SJCRH30 (cell line): ENCODE data around the gene GCH1. TPM values are rescaled to one million over a fixed set of nuclear protein-coding genes. Genes with fewer than 3 reads are reported as not detected.

Experiments used
- DNase-seq, 2 experiments: peaks; one replicate each; pipeline ENCODE4 v3.0.0-alpha.2; 2015 to 2020
- H3K27ac ChIP-seq: fragments of 250-450 bp; sonication (Bioruptor Pico); 2 replicates; pipeline ENCODE4 v1.5.1; 2020; ENCODE audit warnings: mild to moderate bottlenecking, moderate library complexity
- H3K27me3 ChIP-seq: fragments of 250-450 bp; sonication (Bioruptor Pico); 2 replicates; pipeline ENCODE4 v1.5.1; 2020; ENCODE audit warnings: mild to moderate bottlenecking, moderate library complexity
- H3K36me3 ChIP-seq: fragments of 250-450 bp; sonication (Bioruptor Pico); 2 replicates; pipeline ENCODE4 v1.5.1; 2020; ENCODE audit warnings: mild to moderate bottlenecking, moderate library complexity
- H3K4me1 ChIP-seq: fragments of 250-450 bp; sonication (Bioruptor Pico); 2 replicates; pipeline ENCODE4 v1.5.1; 2020; ENCODE audit warnings: mild to moderate bottlenecking, moderate library complexity
- H3K4me3 ChIP-seq: fragments of 250-450 bp; sonication (Bioruptor Pico); 2 replicates; pipeline ENCODE4 v1.5.1; 2020; ENCODE audit warnings: mild to moderate bottlenecking, moderate library complexity
- H3K9me3 ChIP-seq: fragments of 250-450 bp; sonication (Bioruptor Pico); replicated peaks from 2 replicates; pipeline ENCODE4 v1.5.1; 2020; ENCODE audit warnings: mild to moderate bottlenecking, moderate library complexity
- total RNA-seq: library from RNA; depleted of rRNA; stranded (reverse); fragments of >200 nt; shearing (Covaris generic); gene quantifications from 2 replicates; pipeline ENCODE4 v1.2.3, GENCODE V29; 2014; rRNA removed

Gene GCH1, protein sequence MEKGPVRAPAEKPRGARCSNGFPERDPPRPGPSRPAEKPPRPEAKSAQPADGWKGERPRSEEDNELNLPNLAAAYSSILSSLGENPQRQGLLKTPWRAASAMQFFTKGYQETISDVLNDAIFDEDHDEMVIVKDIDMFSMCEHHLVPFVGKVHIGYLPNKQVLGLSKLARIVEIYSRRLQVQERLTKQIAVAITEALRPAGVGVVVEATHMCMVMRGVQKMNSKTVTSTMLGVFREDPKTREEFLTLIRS
- total RNA-seq: 3.0 and 3.4 TPM in 2 replicates

DNA sequence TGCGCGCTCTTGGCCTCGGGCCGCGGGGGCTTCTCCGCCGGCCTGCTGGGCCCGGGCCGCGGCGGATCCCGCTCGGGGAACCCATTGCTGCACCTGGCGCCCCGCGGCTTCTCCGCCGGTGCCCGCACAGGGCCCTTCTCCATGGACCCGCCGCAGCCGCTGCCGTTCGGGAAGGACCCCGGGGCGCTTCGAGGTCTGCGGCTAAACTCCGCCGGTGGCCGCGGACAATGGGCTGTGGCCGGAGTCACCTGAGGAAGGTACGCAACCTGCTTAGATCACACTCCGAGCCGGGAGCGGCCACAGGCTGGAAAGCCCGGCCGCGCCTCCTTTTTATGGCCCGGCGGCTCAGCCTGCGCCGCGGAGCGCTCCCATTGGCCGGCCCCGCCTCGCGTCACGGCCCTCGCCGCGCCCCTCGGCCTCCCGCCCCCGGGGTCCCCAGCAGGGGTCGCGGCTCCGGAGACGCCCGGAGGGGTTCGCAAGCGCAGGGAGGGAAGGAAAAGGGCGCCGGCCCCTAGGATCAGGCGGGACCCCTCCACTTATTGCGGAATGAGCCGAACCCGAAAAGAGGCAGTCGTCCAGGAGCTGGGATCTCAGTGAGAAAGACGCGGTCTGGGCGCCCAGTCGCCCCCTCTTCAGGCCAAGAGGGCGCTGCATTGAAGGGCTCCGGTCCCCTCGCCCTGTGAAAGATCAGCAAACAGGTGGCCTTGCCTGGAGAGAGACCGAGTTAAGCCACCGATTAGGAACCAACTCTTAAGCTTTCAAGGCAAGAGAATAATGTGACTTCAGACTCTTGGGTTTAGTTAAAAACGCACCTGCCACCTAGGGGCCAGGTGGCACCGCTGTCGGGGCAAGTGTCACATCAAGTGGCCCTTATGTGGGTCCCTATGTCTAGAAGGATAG is at the start of gene GCH1:
GCH1 (minus strand) TSS at position 306 of the 900 bp plus-strand sequence; CDS start at position 143, 163 bp downstream.
- H3K27me3 ChIP-seq: no peaks in the 10 kb centered on the region
- no peaks in the 10 kb centered on the region for H3K36me3 ChIP-seq
- peak; percentile 52 to 77 for DNase-seq
- H3K4me1 ChIP-seq: peaks cover 4% of the 10 kb centered on the region; the same call in 1 of the 2 replicates
- H3K9me3 ChIP-seq: no peaks in the 10 kb centered on the region
- H3K27ac ChIP-seq: no peak within 1 kb of the TSS
- H3K4me3 ChIP-seq: peak within 1 kb of the TSS; percentile 76

GRCh38 chr14:54947230-54947629 is 44.6 kb upstream of the GCH1 start:
- DNase-seq: no peak
- H3K36me3 ChIP-seq: peaks cover 34% of the 10 kb centered on the region
- no peaks in the 10 kb centered on the region for H3K27me3 ChIP-seq
- no peak overlapping the region for H3K27ac ChIP-seq
- H3K4me3 ChIP-seq: no peak overlapping the region
- no peaks in the 10 kb centered on the region for H3K9me3 ChIP-seq
- H3K4me1 ChIP-seq: no peaks in the 10 kb centered on the region

GRCh38 chr14:54946500-54946899 is 43.9 kb upstream of the GCH1 start:
- Histone ChIP-seq H3K36me3 (peaks cover 34% of the 10 kb centered on the region), H3K27ac (no peak overlapping the region), H3K27me3 (no peaks in the 10 kb centered on the region), H3K4me3 (no peak overlapping the region), H3K9me3 (no peaks in the 10 kb centered on the region), H3K4me1 (no peaks in the 10 kb centered on the region)
- no peak for DNase-seq

DNA sequence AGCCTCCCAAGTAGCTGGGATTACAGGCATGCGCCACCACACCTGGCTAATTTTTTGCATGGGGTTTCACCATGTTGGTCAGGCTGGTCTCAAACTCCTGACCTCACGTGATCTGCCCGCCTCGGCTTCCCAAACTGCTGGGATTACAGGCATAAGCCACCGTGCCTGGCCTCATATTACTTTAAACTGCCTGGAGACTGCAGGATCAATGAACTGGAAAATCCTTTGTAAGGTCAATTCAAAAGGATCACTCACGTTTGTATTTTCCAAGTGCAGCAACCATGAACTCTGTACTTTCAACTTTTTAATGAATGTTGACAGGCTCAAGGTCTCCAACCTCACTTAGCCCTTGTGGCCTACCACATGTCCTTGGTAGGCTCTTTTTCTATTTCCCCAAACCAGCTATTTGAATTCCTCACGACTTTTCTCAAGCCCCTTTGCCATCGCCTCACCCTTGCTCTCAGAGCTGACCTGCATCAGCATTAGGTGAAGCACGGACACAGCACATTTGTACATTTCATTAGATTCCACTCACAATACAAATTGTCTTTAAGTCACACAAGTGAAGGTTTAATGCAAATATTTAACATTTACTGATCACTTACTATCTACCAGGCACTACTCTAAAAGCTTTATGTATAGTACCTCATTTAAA is 42.2 kb upstream of the GCH1 start:
- no peak for DNase-seq
- H3K27ac ChIP-seq: no peak overlapping the region
- H3K4me3 ChIP-seq: no peak overlapping the region
- no peaks in the 10 kb centered on the region for H3K9me3 ChIP-seq
- no peaks in the 10 kb centered on the region for H3K4me1 ChIP-seq
- H3K27me3 ChIP-seq: no peaks in the 10 kb centered on the region
- peaks cover 39% of the 10 kb centered on the region for H3K36me3 ChIP-seq

GRCh38 chr14:54942913-54943312 is 40.3 kb upstream of the GCH1 start:
- DNase-seq: no peak
- no peaks in the 10 kb centered on the region for H3K27me3 ChIP-seq
- H3K27ac ChIP-seq: no peak overlapping the region
- no peaks in the 10 kb centered on the region for H3K4me1 ChIP-seq
- no peak overlapping the region for H3K4me3 ChIP-seq
- peaks cover 45% of the 10 kb centered on the region for H3K36me3 ChIP-seq
- no peaks in the 10 kb centered on the region for H3K9me3 ChIP-seq

DNA sequence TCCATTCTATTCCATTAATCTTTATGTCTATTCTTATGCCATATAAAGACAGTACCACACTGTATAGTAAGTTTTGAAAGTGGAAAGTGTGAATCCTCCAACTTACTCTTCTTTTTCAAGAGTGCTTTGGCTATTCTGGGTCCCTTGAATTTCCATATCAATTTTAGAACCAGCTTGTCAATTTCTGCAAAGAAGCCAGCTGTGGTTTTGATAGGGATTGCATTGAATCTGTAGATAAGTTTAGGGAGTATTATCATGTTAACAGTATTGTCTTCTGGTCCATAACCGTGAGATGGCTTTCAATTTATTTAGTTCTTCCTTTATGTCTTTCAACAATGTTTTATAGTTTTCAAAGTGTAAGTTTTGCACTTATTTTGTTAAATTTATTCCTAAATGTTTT is 34.2 kb upstream of the GCH1 start:
- DNase-seq: no peak
- H3K27ac ChIP-seq: no peak overlapping the region
- H3K9me3 ChIP-seq: no peaks in the 10 kb centered on the region
- no peak overlapping the region for H3K4me3 ChIP-seq
- no peaks in the 10 kb centered on the region for H3K27me3 ChIP-seq
- peaks cover 19% of the 10 kb centered on the region for H3K36me3 ChIP-seq
- no peaks in the 10 kb centered on the region for H3K4me1 ChIP-seq

GRCh38 chr14:54935958-54936357 is 33.3 kb upstream of the GCH1 start:
- no peak overlapping the region for H3K4me3 ChIP-seq
- no peaks in the 10 kb centered on the region for H3K4me1 ChIP-seq
- no peaks in the 10 kb centered on the region for H3K27me3 ChIP-seq
- H3K27ac ChIP-seq: no peak overlapping the region
- no peaks in the 10 kb centered on the region for H3K9me3 ChIP-seq
- H3K36me3 ChIP-seq: peaks cover 19% of the 10 kb centered on the region
- no peak for DNase-seq

DNA sequence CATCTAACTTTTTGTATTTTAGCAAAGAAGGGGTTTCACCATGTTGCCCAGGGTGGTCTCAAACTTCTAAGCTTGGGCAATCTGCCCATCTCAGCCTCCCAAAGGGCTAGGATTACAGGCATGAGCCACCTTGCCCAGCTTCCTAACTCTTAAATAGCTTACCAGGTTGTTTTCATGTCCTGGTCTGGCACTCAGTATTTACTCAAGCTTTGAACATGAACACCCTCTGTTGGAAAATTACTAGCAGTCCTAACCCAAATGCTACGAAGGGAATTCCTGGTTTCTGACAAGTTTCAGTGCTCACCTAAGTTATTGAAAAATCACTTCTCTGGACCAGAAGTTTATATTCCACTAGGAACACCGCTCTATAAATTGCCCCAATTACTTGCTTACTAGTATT is 32.5 kb upstream of the GCH1 start:
- DNase-seq: no peak
- Histone ChIP-seq H3K9me3 (no peaks in the 10 kb centered on the region), H3K4me3 (no peak overlapping the region), H3K4me1 (no peaks in the 10 kb centered on the region), H3K27me3 (no peaks in the 10 kb centered on the region), H3K27ac (no peak overlapping the region), H3K36me3 (peaks cover 16% of the 10 kb centered on the region)

- no peak overlapping the region for H3K27ac ChIP-seq
- H3K4me1 ChIP-seq: no peaks in the 10 kb centered on the region
- no peak for DNase-seq
- H3K9me3 ChIP-seq: no peaks in the 10 kb centered on the region
- no peak overlapping the region for H3K4me3 ChIP-seq
- H3K36me3 ChIP-seq: peaks cover 1% of the 10 kb centered on the region; the same call in 1 of the 2 replicates
- H3K27me3 ChIP-seq: no peaks in the 10 kb centered on the region
Measured at GRCh38 chr14:54933006-54933405, 30.4 kb upstream of the GCH1 start.

DNA sequence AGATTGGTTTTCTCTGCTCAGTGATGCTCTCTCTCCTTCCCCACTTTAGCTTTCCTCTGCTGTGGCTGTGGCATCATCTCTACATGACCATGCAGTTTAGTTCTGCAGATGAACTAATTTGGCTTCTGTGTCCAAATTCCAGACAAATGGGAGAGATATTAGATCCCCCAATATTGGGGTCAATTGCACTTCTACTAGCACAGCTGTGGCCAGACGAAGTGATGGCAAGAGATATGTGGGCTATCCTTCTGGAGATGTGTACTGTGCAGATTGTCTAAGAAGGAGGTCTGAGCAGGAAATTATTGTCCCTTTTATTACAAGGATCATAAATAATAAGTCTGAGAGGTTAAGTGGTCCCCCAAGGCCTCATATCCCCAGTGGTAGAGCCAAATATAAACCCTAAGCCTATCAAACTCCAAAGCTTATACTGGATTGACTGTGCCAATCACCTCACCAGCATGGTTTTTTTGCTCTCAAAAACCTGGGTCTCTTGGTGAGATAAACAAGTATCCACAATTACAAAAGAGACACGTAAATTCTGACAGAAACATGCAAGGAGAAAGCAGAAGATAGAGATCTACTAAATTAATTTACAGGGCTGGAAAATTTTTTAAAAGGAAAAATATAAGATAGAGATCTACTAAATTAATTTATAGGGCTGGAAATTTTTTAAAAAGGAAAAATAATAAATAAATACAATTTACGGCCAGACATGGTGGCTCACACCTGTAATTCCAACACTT is 29.1 kb upstream of the GCH1 start:
- DNase-seq: no peak
- H3K27ac ChIP-seq: no peak overlapping the region
- no peak overlapping the region for H3K4me3 ChIP-seq
- H3K36me3 ChIP-seq: no peaks in the 10 kb centered on the region
- H3K9me3 ChIP-seq: no peaks in the 10 kb centered on the region
- no peaks in the 10 kb centered on the region for H3K27me3 ChIP-seq
- no peaks in the 10 kb centered on the region for H3K4me1 ChIP-seq

DNA sequence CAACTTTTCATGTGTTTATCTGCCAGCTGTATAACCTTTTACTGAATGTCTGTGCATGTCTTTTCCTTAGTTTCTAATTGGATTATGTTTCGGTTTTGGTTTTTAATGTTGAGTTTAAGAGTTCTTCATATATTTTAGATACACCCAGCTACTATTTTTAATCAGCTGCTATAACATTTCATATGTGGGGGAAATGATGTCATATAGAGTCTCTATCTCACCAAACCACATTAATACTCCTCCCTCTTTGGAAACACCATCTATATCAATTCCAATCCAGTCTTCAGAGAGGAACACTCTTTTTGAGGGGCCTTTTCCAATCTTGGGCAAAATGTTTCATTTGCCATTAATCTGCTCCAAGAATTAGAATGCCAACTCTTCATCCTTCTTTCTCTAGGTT is 28.5 kb upstream of the GCH1 start:
- H3K4me1 ChIP-seq: no peaks in the 10 kb centered on the region
- H3K4me3 ChIP-seq: no peak overlapping the region
- no peaks in the 10 kb centered on the region for H3K36me3 ChIP-seq
- no peak for DNase-seq
- no peaks in the 10 kb centered on the region for H3K9me3 ChIP-seq
- no peaks in the 10 kb centered on the region for H3K27me3 ChIP-seq
- H3K27ac ChIP-seq: no peak overlapping the region

DNA sequence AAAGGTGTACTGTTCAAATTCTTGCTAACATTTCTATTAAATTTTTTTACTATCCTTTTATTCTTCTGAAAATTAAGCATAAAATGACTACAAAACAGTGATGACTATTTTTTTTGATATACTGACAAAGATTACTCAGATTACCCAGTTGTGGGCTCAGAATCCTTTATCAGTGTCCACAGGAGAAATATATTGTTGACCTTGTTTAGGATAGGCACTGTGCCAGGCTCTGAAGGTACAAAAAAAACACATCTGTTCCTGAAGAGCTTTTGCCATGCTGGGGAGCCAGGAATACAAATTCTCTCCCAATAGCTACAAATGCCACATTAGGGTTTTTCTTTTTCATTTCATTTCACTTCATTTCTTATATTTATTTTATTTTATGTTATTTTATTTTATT is 26.9 kb upstream of the GCH1 start:
- no peaks in the 10 kb centered on the region for H3K27me3 ChIP-seq
- H3K4me3 ChIP-seq: no peak overlapping the region
- DNase-seq: no peak
- H3K36me3 ChIP-seq: no peaks in the 10 kb centered on the region
- no peaks in the 10 kb centered on the region for H3K9me3 ChIP-seq
- no peaks in the 10 kb centered on the region for H3K4me1 ChIP-seq
- no peak overlapping the region for H3K27ac ChIP-seq

DNA sequence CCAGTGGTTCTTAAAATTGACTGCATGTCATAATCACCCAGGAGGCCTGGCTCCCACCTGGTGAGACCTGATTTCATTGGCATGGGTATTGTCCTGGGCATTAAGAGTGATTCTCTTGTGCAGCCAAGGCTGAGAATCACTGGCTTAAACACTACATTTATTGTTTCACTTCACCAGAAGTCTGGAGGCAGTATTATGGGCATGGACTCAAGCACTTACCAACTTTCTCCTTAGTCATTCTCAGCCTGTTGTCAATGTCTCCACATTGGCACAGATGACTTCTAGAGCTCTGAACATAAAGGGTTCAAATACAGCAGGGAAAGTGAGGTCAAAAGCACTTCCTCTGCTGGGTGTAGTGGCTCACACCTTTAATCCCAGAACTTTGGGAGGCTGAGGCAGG is 25.6 kb upstream of the GCH1 start:
- Histone ChIP-seq H3K4me3 (no peak overlapping the region), H3K27ac (no peak overlapping the region), H3K9me3 (no peaks in the 10 kb centered on the region), H3K4me1 (no peaks in the 10 kb centered on the region), H3K27me3 (no peaks in the 10 kb centered on the region), H3K36me3 (no peaks in the 10 kb centered on the region)
- no peak for DNase-seq

GRCh38 chr14:54927551-54927950 is 24.9 kb upstream of the GCH1 start:
- Histone ChIP-seq H3K4me3 (no peak overlapping the region), H3K36me3 (no peaks in the 10 kb centered on the region), H3K4me1 (no peaks in the 10 kb centered on the region), H3K27me3 (no peaks in the 10 kb centered on the region), H3K27ac (no peak overlapping the region), H3K9me3 (no peaks in the 10 kb centered on the region)
- no peak for DNase-seq
